Vagina (tissue), 2 donors: ENCODE results near the gene UNC5CL. TPM values are rescaled to one million over a fixed set of nuclear protein-coding genes. Genes with fewer than 3 reads are reported as not detected.

Source experiments
- DNase-seq, 2 donors: peaks; one replicate each; pipeline ENCODE4 v3.0.0-alpha.2; 2017; ENCODE audit errors: extremely low spot score in 2 of 2
- H3K27ac ChIP-seq: fragments of 200-600 bp; sonication (generic); one replicate; pipeline ENCODE4 v1.5.1; 2019
- H3K27me3 ChIP-seq: fragments of 200-600 bp; sonication (generic); one replicate; pipeline ENCODE4 v1.5.1; 2019
- H3K36me3 ChIP-seq, 2 donors: fragments of 200-600 bp; sonication (generic); one replicate each; pipeline ENCODE4 v1.5.1; 2017 to 2019
- H3K4me1 ChIP-seq: fragments of 200-600 bp; sonication (generic); one replicate; pipeline ENCODE4 v1.5.1; 2019
- H3K4me3 ChIP-seq, 2 donors: fragments of 200-600 bp; sonication (generic); 1 replicate in 1 of 2; 2 replicates in 1 of 2; pipeline ENCODE4 v1.5.1; 2016 to 2019
- H3K9me3 ChIP-seq: fragments of 200-600 bp; sonication (generic); one replicate; pipeline ENCODE4 v1.5.1; 2019
- CTCF ChIP-seq, 3 experiments: fragments of 450-650 bp in 2 of 3; fragments of 200-600 bp in 1 of 3; sonication (generic) in 1 of 3; IDR thresholded peaks; one replicate each; pipeline ENCODE4 v1.5.1; 2017 to 2019; ENCODE audit warnings: antibody characterized with exemption in 3 of 3, mild to moderate bottlenecking in 2 of 3, moderate library complexity in 2 of 3
- POLR2A ChIP-seq, 2 donors: fragments of 450-650 bp; IDR thresholded peaks; one replicate each; pipeline ENCODE4 v1.6.1; 2017; ENCODE audit warnings: antibody characterized with exemption in 2 of 2, mild to moderate bottlenecking in 2 of 2, moderate library complexity in 2 of 2
- POLR2AphosphoS5 ChIP-seq, 2 donors: sonication (generic); formaldehyde crosslinking; IDR thresholded peaks; one replicate each; pipeline ENCODE4 v1.9.0; 2017; ENCODE audit warnings: antibody characterized with exemption in 2 of 2, mild to moderate bottlenecking in 2 of 2, low read depth in 1 of 2; ENCODE audit not compliant: insufficient read depth in 1 of 2
- intact Hi-C: fragments of 100-400 bp; cut with DNase I; formaldehyde crosslinking; loops from one replicate; pipeline ENCODE4 v1.15.1; 2023
- total RNA-seq: library from RNA; depleted of rRNA; stranded (reverse); fragments of >200 nt; gene quantifications from one replicate; pipeline ENCODE4 v1.2.3, GENCODE V29; 2016

The UNC5CL gene
- total RNA-seq, 1 donor from 2014 or later: 0.25 TPM

- no peak overlapping the region for H3K27ac ChIP-seq
- no peak overlapping the region for H3K4me3 ChIP-seq
Observed at GRCh38 chr6:41064841-41065240, 25.8 kb upstream of the UNC5CL start.

DNA sequence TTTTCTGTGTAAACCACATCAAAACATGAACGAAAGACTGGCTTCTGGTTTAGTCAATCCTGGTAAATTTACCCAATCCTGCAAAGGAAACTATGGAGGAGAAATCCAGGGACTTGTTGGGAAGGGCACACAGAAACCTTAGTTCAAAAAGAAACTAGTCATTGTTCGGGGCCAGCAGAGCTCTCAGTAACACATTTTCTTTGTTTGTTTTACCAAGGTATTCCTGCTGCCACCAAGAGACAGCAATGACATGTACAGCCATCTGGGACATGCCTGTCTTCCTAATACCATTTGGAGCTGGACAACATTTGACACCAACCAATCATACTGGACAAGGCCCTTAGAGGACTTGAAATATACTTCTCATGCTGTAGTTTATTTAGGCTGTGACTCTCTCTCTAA lies 24.9 kb upstream of the UNC5CL start:
- peaks cover 9% of the 10 kb centered on the region for H3K4me1 ChIP-seq
- TF ChIP-seq POLR2AphosphoS5 (IDR thresholded peaks at IDR 0.05; ENCODE audit: insufficient read depth in 1 of 2, low read depth in 1 of 2) (no peak), POLR2A (IDR thresholded peaks at IDR 0.05) (no peak), CTCF (IDR thresholded peaks at IDR 0.05) (no peak)
- H3K27ac ChIP-seq: no peak overlapping the region
- intact Hi-C loops: no loop called here
- no peaks in the 10 kb centered on the region for H3K27me3 ChIP-seq
- H3K4me3 ChIP-seq: no peak overlapping the region
- H3K9me3 ChIP-seq: no peaks in the 10 kb centered on the region
- H3K36me3 ChIP-seq: peaks cover 0 to 12% of the 10 kb centered on the region in 2 donors
- no peak for DNase-seq

More at GRCh38 chr6:41064841-41065240, 25.8 kb upstream of the UNC5CL start:
- Histone ChIP-seq H3K27me3 (no peaks in the 10 kb centered on the region), H3K36me3 (peaks cover 0 to 12% of the 10 kb centered on the region in 2 donors), H3K9me3 (no peaks in the 10 kb centered on the region), H3K4me1 (peaks cover 9% of the 10 kb centered on the region)
- TF ChIP-seq POLR2A (IDR thresholded peaks at IDR 0.05): no peak
- intact Hi-C loops: no loop called here
- DNase-seq: no peak

DNA sequence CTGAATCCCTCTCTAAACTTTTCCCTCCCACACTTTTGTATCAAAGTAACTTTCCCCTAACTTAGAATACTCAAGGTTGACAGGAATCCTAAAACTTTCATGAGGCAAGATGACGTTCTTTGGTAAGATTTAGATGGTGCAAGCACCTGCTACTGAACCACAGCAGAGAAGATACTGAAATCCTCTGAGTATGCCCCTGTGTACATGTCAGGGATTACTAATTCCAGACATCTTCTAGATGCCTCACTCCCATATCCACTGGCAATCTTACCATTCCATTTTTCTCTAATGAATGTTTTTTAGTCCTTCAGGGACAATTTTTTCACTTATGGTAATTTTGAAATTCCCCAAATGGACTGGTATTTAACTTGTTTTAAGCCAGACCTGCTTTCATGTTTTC lies 23.0 kb upstream of the UNC5CL start:
- DNase-seq: no peak
- Histone ChIP-seq H3K27me3 (no peaks in the 10 kb centered on the region), H3K9me3 (no peaks in the 10 kb centered on the region), H3K4me1 (peaks cover 9% of the 10 kb centered on the region), H3K27ac (no peak overlapping the region), H3K4me3 (no peak overlapping the region), H3K36me3 (peaks cover 0 to 12% of the 10 kb centered on the region in 2 donors)
- TF ChIP-seq CTCF (IDR thresholded peaks at IDR 0.05) (no peak), POLR2A (IDR thresholded peaks at IDR 0.05) (no peak), POLR2AphosphoS5 (IDR thresholded peaks at IDR 0.05; ENCODE audit: insufficient read depth in 1 of 2, low read depth in 1 of 2) (no peak)
- intact Hi-C loops: no loop called here

DNA sequence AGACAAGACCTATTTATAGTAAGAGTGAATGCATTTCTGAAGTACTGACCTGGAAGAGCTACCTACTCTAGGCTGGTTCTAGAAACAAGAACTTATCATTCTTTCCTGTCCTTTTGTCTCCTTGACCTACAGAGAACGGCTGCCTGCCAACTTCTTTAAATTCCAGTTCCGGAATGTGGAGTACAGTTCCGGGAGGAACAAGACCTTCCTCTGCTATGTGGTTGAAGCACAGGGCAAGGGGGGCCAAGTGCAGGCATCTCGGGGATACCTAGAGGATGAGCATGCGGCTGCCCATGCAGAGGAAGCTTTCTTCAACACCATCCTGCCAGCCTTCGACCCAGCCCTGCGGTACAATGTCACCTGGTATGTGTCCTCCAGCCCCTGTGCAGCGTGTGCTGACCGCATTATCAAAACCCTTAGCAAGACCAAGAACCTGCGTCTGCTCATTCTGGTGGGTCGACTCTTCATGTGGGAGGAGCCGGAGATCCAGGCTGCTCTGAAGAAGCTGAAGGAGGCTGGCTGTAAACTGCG lies 22.2 kb upstream of the UNC5CL start:
- no peak for DNase-seq
- Histone ChIP-seq H3K4me3 (no peak overlapping the region), H3K36me3 (peaks cover 0 to 12% of the 10 kb centered on the region in 2 donors), H3K27ac (no peak overlapping the region), H3K4me1 (peaks cover 9% of the 10 kb centered on the region), H3K9me3 (no peaks in the 10 kb centered on the region), H3K27me3 (no peaks in the 10 kb centered on the region)
- TF ChIP-seq POLR2A (IDR thresholded peaks at IDR 0.05) (no peak), CTCF (IDR thresholded peaks at IDR 0.05) (no peak), POLR2AphosphoS5 (IDR thresholded peaks at IDR 0.05; ENCODE audit: insufficient read depth in 1 of 2, low read depth in 1 of 2) (no peak)
- intact Hi-C loops: no loop called here

- DNase-seq: no peak
- no peaks in the 10 kb centered on the region for H3K27me3 ChIP-seq
- no peaks in the 10 kb centered on the region for H3K9me3 ChIP-seq
- peaks cover 0 to 12% of the 10 kb centered on the region in 2 donors for H3K36me3 ChIP-seq
- H3K4me3 ChIP-seq: no peak overlapping the region
- H3K27ac ChIP-seq: no peak overlapping the region
- TF ChIP-seq POLR2A (IDR thresholded peaks at IDR 0.05) (no peak), CTCF (IDR thresholded peaks at IDR 0.05) (no peak), POLR2AphosphoS5 (IDR thresholded peaks at IDR 0.05; ENCODE audit: insufficient read depth in 1 of 2, low read depth in 1 of 2) (no peak)
- intact Hi-C loops: no loop called here
- H3K4me1 ChIP-seq: peaks cover 9% of the 10 kb centered on the region
Observed at GRCh38 chr6:41059556-41059955, 20.5 kb upstream of the UNC5CL start.
